SK-N-SH (cell line): ENCODE measurements around the gene SLC35B4.

Experiments used
- CTCF ChIP-seq: fragments of 200-600 bp; sonication (generic); IDR thresholded peaks from 2 replicates; pipeline ENCODE4 v1.6.1; 2017; ENCODE audit warnings: antibody characterized with exemption, mild to moderate bottlenecking, moderate library complexity
- FOSL2 ChIP-seq: IDR thresholded peaks from 2 replicates; pipeline ENCODE4 v1.4.0; 2012; ENCODE audit warnings: low read depth, mild to moderate bottlenecking, moderate library complexity, borderline replicate concordance
- JUND ChIP-seq: IDR thresholded peaks from 2 replicates; pipeline ENCODE4 v1.4.0; 2012
- MXI1 ChIP-seq: IDR thresholded peaks from 2 replicates; pipeline ENCODE4 v1.6.1; 2012; ENCODE audit warnings: mild to moderate bottlenecking, low read depth, low read length, improper control_type of control experiment
- POLR2AphosphoS5 ChIP-seq: IDR thresholded peaks from 2 replicates; pipeline ENCODE4 v1.6.1; 2012; ENCODE audit warnings: low read depth, low read length
- REST ChIP-seq: IDR thresholded peaks from 2 replicates; pipeline ENCODE4 v1.6.1; 2012; ENCODE audit warnings: mild to moderate bottlenecking, low read depth, low read length, moderate library complexity
- RXRA ChIP-seq: IDR thresholded peaks from 2 replicates; pipeline ENCODE4 v1.4.0; 2012; ENCODE audit warnings: low read depth, mild to moderate bottlenecking, borderline replicate concordance

GRCh38 chr7:134262322-134262721 lies 54.4 kb downstream of the SLC35B4 start:
- TF ChIP-seq FOSL2: no peak
- TF ChIP-seq RXRA: no peak
- TF ChIP-seq MXI1: no peak
- no peak for TF ChIP-seq CTCF
- TF ChIP-seq REST: no peak
- TF ChIP-seq POLR2AphosphoS5: no peak
- TF ChIP-seq JUND: no peak
